ENCODE results near the gene MYLIP. TPM values are rescaled to one million over a fixed set of nuclear protein-coding genes. Genes with fewer than 3 reads are reported as not detected.

MYLIP gene
- total RNA-seq (ENCODE audit: low replicate concordance) = 10.8 and 20.7 TPM in 2 replicates

GRCh38 chr6:16128759-16129622, at the start of gene MYLIP:
Gene MYLIP, plus strand, starts transcription at chr6:16129086. Its CDS starts 237 bp downstream, at chr6:16129323.

Other genes with a start within 250 kb of the MYLIP start
- gene GMPR, start 109.5 kb downstream of the MYLIP start, total RNA-seq (ENCODE audit: low replicate concordance) = 8.5 and 20.0 TPM in 2 replicates